ENCODE results near the gene MBOAT1.

- no peak for TF ChIP-seq CTCF (IDR thresholded peaks at IDR 0.05 in 4 of 5, conservative IDR thresholded peaks at IDR 0.05 in 1 of 5)
- TF ChIP-seq POLR2A (IDR thresholded peaks at IDR 0.05), result no peak
Measured at GRCh38 chr6:20129290-20130088, 82.8 kb downstream of the MBOAT1 start.

Measured in gastrocnemius medialis (tissue), 4 donors.